HG03521 (cell line): ENCODE results near the gene ARHGDIA.

Experiments used
- ATAC-seq: cut with Tn5 transposase; IDR thresholded peaks from one replicate; pipeline ENCODE4 v1.9.1; 2021; ENCODE audit warnings: mild to moderate bottlenecking, moderate library complexity; ENCODE audit not compliant: unreplicated experiment

ARHGDIA gene

DNA sequence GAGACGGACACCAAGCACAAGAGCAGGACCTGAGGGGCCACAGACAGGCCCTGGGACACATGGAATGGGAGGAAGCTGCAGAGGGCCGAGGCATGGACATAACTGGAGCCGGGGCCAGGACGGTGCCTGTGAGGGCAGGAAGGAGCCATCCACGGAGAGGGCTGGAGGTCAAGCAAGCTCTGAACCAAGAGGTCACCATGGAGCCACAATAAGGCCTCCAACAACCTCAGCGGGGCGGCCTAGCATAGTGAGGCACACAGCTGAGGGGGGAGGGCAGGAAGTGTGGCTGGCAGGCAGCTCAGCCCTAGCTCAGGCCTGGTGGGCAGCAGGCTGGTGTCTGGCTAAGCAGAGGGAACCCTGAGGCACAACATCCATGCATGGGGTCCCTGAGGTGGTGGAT lies 42.5 kb downstream of the ARHGDIA start:
- no peak for ATAC-seq

- ATAC-seq, result no peak
Measured at GRCh38 chr17:81825841-81826466, 45.2 kb downstream of the ARHGDIA start.

GRCh38 chr17:81824595-81824994 lies 46.5 kb downstream of the ARHGDIA start:
- no peak for ATAC-seq

GRCh38 chr17:81823820-81824550 lies 47.2 kb downstream of the ARHGDIA start:
- no peak for ATAC-seq

DNA sequence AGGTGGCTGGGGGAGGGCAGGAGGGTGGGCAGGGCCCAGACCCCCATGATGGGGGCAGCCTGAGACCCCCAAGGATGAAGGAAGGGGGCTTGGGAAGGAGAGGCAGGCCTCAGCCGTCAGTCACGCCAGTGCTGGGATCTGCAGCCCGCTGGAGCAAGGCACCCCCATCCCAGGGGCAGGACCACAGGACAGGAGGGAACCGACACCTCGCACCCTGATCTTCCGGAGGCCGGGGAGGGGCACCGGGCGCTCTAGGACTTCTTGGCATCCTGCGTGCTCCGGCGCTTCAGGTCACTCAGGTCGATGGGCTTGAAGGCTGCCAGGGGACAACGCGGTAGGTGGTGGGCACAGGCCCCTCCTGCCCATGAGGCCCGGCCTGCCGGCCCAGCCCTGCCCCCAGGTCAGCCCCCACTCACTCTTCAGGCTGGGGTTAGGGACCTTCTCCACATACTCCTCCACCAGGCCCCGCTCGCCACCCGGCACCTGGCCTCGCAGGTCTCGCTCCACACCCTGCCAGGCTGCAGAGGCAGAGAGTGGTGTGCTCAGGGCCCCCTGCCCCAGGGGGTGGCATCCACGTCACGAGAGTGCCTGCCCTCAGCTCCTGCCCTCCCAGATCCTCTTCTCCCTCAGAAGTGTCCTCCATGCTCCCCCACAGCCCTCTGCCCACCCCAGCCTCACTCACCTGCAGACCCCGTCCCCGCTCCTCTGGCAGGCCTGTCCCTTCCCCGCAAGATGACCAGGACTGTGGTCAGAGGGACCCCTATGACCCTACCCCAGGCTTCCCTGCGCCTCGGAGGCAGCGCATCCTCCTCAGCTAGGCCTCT lies 47.9 kb downstream of the ARHGDIA start:
- no peak for ATAC-seq

GRCh38 chr17:81822312-81822637 lies 48.9 kb downstream of the ARHGDIA start:
- ATAC-seq, result no peak

- ATAC-seq, result no peak
Measured at GRCh38 chr17:81821603-81822311, 49.4 kb downstream of the ARHGDIA start.

DNA sequence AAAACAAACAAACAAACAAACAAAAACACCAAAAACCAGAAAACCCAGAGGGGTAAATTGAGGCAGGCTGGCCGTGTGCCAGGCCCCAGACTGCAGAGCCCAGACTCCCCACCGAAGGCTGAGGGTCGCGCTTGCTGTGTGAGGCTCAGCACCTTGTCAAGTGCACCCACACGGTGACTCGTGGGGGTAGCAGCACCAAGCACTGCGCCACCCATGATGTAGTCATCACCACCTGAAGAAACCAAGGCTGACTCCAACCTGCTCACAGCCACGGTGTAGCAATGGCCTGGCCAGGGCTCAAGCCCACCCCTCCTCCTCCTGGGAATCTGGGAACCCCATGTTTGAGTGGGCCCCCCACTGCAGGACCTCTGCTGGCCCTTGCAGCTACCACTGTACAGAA lies 50.0 kb downstream of the ARHGDIA start:
- ATAC-seq, result no peak

GRCh38 chr17:81819708-81820107 lies 51.4 kb downstream of the ARHGDIA start:
- ATAC-seq, result no peak

DNA sequence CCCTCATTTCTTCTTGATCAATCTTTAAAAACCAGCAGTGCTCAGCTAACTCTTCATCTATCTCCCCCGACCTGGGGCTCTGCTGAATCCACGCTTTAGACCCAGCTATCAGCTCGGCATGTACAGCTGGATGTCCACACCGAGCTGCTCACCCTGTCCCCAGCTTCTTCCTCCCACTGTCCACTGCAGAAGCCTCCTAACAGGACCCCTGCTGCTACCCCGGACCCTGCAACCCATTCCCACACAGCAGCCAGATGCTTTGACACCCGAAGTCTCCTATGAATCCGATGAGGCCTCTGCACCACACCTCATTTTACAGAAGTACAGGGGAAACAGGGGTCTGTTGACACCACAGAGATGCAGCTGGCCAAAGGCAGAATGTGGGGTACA lies 53.4 kb downstream of the ARHGDIA start:
- no peak for ATAC-seq
